Measurements from ENCODE around the gene HPRT1. TPM values are rescaled to one million over a fixed set of nuclear protein-coding genes. Genes with fewer than 3 reads are reported as not detected.

Gene HPRT1
- total RNA-seq, 4 donors from 2014 or later, result 3.0 to 8.8 (median 6.5) TPM

DNA sequence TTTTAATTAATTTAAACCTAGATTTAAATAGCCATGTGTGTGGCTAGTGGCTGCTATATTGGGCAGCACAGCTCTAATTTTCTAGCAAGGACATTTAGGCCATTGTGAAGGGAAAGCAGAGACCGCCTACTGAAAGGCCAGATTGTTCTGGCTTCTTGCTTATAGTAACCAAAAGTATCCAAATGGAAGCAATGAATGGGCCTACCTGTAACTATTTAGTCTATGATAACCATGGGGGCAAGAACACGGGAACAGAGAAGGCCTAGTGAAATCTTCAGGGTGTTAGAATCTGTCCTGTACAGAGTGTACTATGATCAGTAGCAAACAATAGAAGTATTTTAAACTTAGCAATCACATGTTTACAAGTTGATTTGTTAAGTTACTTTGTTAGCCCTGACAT is 16.5 kb upstream of the HPRT1 start:
- no peak overlapping the region for H3K27ac ChIP-seq
- in situ Hi-C loops (cut with MboI; ENCODE audit: low sequenced_read_pairs in 4 of 4) (no loop called here), intact Hi-C loops (cut with DNase I; ENCODE audit: low total_unique reads) (no loop called here)
- no peaks in the 10 kb centered on the region for H3K27me3 ChIP-seq
- no peak for TF ChIP-seq POLR2A (IDR thresholded peaks at IDR 0.05)
- TF ChIP-seq, protein P1, sequence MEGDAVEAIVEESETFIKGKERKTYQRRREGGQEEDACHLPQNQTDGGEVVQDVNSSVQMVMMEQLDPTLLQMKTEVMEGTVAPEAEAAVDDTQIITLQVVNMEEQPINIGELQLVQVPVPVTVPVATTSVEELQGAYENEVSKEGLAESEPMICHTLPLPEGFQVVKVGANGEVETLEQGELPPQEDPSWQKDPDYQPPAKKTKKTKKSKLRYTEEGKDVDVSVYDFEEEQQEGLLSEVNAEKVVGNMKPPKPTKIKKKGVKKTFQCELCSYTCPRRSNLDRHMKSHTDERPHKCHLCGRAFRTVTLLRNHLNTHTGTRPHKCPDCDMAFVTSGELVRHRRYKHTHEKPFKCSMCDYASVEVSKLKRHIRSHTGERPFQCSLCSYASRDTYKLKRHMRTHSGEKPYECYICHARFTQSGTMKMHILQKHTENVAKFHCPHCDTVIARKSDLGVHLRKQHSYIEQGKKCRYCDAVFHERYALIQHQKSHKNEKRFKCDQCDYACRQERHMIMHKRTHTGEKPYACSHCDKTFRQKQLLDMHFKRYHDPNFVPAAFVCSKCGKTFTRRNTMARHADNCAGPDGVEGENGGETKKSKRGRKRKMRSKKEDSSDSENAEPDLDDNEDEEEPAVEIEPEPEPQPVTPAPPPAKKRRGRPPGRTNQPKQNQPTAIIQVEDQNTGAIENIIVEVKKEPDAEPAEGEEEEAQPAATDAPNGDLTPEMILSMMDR (IDR thresholded peaks at IDR 0.05 in 4 of 5, conservative IDR thresholded peaks at IDR 0.05 in 1 of 5), result no peak
- no peaks in the 10 kb centered on the region for H3K9me3 ChIP-seq
- no peaks in the 10 kb centered on the region for H3K4me1 ChIP-seq
- no peak for DNase-seq
- no peak for ATAC-seq
- no peak overlapping the region for H3K4me3 ChIP-seq
- no peaks in the 10 kb centered on the region for H3K36me3 ChIP-seq

DNA sequence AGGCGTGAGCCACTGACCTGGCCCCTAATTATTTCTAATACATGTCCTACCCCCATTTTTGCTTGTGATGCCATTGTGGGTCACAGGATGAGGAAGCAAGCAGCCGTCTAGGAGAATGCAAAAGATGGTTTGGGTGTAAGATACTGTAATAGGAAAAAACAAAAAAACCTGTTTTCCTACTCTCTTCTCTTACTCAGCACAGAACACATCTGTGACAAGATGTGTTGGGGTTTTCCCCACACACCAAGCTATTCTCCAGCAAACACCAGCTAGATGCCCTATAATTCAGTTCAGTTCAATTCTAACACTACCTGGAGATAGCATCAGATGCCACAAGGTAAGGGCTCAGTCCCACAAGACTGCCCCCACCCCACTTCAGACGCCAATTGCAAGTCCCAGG is 15.3 kb upstream of the HPRT1 start:
- H3K27me3 ChIP-seq, result no peaks in the 10 kb centered on the region
- no peaks in the 10 kb centered on the region for H3K36me3 ChIP-seq
- H3K27ac ChIP-seq, result no peak overlapping the region
- DNase-seq, result no peak
- intact Hi-C loops (cut with DNase I; ENCODE audit: low total_unique reads), result no loop called here
- H3K9me3 ChIP-seq, result no peaks in the 10 kb centered on the region
- no peak overlapping the region for H3K4me3 ChIP-seq
- TF ChIP-seq, protein P1 (IDR thresholded peaks at IDR 0.05 in 4 of 5, conservative IDR thresholded peaks at IDR 0.05 in 1 of 5), result no peak
- no peak for TF ChIP-seq POLR2A (IDR thresholded peaks at IDR 0.05)
- ATAC-seq, result no peak
- H3K4me1 ChIP-seq, result no peaks in the 10 kb centered on the region
- in situ Hi-C loops (cut with MboI; ENCODE audit: low sequenced_read_pairs in 4 of 4), result no loop called here

DNA sequence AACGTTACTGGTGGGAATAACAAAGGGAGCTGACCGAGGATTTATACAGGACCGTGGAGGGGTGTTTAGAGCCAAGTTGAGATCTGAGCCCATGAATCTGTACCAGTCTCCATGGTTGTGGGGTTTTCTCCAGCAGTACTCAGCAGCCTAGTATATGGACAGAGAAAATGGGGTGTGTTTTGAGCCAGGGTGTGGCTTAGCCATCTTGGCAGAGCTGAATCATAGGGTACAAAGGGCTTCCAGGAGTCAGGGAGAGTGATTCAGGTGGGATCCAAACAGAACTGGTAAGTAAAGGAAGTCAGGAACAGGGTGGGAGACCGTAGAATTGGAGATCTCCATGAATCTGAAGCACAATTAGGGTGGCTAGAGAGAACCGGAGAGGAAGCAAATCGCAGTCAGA is 7.4 kb upstream of the HPRT1 start:
- no peak for DNase-seq
- TF ChIP-seq, protein P1 (IDR thresholded peaks at IDR 0.05 in 4 of 5, conservative IDR thresholded peaks at IDR 0.05 in 1 of 5), result no peak
- no peak for TF ChIP-seq POLR2A (IDR thresholded peaks at IDR 0.05)
- in situ Hi-C loops (cut with MboI; ENCODE audit: low sequenced_read_pairs in 4 of 4) (no loop called here), intact Hi-C loops (cut with DNase I; ENCODE audit: low total_unique reads) (no loop called here)
- no peaks in the 10 kb centered on the region for H3K4me1 ChIP-seq
- H3K27ac ChIP-seq, result no peak overlapping the region
- no peak overlapping the region for H3K4me3 ChIP-seq
- no peaks in the 10 kb centered on the region for H3K27me3 ChIP-seq
- no peaks in the 10 kb centered on the region for H3K9me3 ChIP-seq
- no peak for ATAC-seq
- no peaks in the 10 kb centered on the region for H3K36me3 ChIP-seq

DNA sequence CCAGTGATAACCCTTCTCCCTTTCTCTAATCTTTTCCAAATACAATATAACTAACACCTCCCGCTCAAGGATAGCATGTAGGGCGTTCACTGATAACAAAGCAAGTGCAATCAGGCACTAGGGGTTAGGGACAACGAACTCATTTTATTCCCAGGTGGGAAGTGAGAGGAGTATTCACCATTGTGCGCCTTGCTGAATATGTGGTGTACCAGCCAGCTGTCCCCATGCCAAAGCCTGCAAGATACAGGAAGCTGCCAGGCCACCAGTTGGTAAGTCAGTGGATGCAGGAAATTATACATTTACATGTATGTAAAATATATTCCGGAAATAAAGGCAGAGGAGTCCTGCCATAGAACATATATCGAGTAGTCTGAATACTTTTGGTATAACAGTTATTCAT is 6.3 kb upstream of the HPRT1 start:
- DNase-seq (no peak), ATAC-seq (no peak)
- H3K27ac ChIP-seq, result no peak overlapping the region
- TF ChIP-seq, protein P1 (IDR thresholded peaks at IDR 0.05 in 4 of 5, conservative IDR thresholded peaks at IDR 0.05 in 1 of 5), result no peak
- no peak for TF ChIP-seq POLR2A (IDR thresholded peaks at IDR 0.05)
- intact Hi-C loops (cut with DNase I; ENCODE audit: low total_unique reads) (no loop called here), in situ Hi-C loops (cut with MboI; ENCODE audit: low sequenced_read_pairs in 4 of 4) (no loop called here)
- no peaks in the 10 kb centered on the region for H3K36me3 ChIP-seq
- H3K9me3 ChIP-seq, result no peaks in the 10 kb centered on the region
- H3K27me3 ChIP-seq, result no peaks in the 10 kb centered on the region
- no peak overlapping the region for H3K4me3 ChIP-seq
- H3K4me1 ChIP-seq, result no peaks in the 10 kb centered on the region

DNA sequence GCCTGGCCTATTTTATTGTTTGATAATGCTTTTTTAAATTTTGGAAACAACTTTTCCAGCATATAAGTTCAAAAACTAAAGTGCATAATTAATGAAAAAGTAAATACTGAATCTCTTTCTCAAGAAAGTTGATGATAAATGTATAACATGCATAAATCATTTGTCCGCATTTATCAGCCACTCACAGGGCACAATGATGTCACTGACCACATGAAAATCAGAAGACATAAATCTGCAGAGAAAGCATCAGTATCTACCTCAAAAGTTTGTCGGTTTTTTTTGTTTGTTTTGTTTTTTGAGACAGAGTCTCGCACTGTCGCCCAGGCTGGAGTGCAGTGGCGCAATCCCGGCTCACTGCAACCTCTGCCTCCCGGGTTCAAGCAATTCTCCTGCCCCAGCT is 5.5 kb upstream of the HPRT1 start:
- in situ Hi-C loops (cut with MboI; ENCODE audit: low sequenced_read_pairs in 4 of 4), result no loop called here

More for the DNA sequence above, 5.5 kb upstream of the HPRT1 start:
- no peaks in the 10 kb centered on the region for H3K4me1 ChIP-seq
- ATAC-seq (no peak), DNase-seq (no peak)
- no peaks in the 10 kb centered on the region for H3K36me3 ChIP-seq
- intact Hi-C loops (cut with DNase I; ENCODE audit: low total_unique reads), result no loop called here
- TF ChIP-seq, protein P1 (IDR thresholded peaks at IDR 0.05 in 4 of 5, conservative IDR thresholded peaks at IDR 0.05 in 1 of 5), result no peak
- no peak for TF ChIP-seq POLR2A (IDR thresholded peaks at IDR 0.05)
- H3K27ac ChIP-seq, result no peak overlapping the region
- H3K4me3 ChIP-seq, result no peak overlapping the region
- H3K27me3 ChIP-seq, result no peaks in the 10 kb centered on the region
- H3K9me3 ChIP-seq, result no peaks in the 10 kb centered on the region
